ENCODE data around the gene HTN1.
"Not testable (repeated sequence)": the region's sequence is repeated elsewhere in the genome, so short reads cannot be mapped to it uniquely, and the experiment has no call there.

HTN1 gene

DNA sequence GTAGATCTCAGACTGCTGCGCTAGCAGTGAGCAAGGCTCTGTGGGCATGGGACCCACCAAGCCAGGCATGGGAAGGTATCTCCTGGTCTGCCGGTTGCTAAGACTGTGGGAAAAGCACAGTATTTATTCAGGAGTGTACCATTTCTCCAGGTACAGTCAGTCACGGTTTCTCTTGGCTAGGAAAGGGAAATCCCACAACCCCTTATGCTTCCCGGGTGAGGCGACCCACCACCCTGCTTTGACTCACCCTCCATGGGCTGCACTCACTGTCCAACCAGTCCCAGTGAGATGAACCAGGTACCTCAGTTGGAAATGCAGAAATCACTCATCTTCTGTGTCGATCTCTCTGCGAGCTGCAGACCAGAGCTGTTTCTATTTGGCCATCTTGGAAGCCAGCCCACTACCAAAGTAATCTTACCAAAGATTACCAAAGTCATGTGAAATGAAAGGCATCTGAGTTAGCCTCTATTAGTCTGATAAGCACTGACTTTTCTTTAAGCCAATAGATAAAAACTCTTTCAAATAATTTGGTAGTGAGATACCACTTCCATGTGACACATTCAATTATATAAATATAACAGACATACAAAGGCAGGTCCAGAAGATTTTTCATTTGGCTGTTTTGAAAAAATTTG is 8.5 kb upstream of the HTN1 start:
- TF ChIP-seq CTCF (IDR thresholded peaks at IDR 0.05; ENCODE audit: low read depth, low read length), result no peak
- no peak overlapping the region for H3K4me3 ChIP-seq (ENCODE audit: low read depth, low read length)

- not testable (repeated sequence) for H3K4me3 ChIP-seq (ENCODE audit: low read depth, low read length)
Measured at GRCh38 chr4:70056534-70056933, 6.3 kb downstream of the HTN1 start.

DNA sequence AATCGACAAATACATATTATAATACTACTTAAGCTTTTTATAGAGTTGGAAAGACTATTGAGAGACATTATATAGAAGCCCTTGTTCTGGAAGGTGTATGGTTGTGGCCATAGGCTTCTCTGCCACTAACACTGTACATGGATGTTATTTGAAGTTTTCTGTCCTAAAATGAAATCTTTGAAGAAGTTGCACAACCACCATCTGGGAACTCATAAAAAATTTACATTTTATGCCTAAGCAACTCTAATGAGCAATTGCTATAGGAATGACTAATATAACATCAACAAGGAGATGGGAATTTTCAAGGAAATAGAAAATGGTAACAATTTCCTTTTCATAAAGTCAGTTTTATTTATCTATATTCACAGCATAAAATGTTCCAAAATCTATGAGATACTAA is 7.4 kb downstream of the HTN1 start:
- TF ChIP-seq CTCF (IDR thresholded peaks at IDR 0.05; ENCODE audit: low read depth, low read length), result no peak
- no peak overlapping the region for H3K4me3 ChIP-seq (ENCODE audit: low read depth, low read length)

GRCh38 chr4:70059149-70059548 is 8.9 kb downstream of the HTN1 start:
- H3K4me3 ChIP-seq (ENCODE audit: low read depth, low read length), result no peak overlapping the region
- no peak for TF ChIP-seq CTCF (IDR thresholded peaks at IDR 0.05; ENCODE audit: low read depth, low read length)

DNA sequence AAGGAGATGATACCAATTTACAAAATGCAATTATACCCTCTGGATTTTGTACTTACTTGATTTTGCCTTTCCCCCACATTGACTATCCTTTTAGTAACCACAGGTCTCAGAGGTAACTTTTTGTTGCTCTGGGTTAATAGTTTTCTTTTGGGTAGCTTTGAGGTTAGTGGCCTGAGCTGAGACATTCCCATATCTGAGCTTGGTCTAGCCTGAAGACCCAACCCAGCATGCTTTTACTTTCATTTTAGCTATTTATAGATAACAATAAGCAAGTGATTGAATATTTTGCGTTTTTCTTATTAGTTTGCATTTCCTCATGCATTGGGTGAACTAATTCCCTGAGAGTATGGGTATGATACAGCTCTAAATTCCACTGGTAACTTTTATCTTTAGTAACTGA is 11.8 kb downstream of the HTN1 start:
- H3K4me3 ChIP-seq (ENCODE audit: low read depth, low read length), result no peak overlapping the region
- no peak for TF ChIP-seq CTCF (IDR thresholded peaks at IDR 0.05; ENCODE audit: low read depth, low read length)

DNA sequence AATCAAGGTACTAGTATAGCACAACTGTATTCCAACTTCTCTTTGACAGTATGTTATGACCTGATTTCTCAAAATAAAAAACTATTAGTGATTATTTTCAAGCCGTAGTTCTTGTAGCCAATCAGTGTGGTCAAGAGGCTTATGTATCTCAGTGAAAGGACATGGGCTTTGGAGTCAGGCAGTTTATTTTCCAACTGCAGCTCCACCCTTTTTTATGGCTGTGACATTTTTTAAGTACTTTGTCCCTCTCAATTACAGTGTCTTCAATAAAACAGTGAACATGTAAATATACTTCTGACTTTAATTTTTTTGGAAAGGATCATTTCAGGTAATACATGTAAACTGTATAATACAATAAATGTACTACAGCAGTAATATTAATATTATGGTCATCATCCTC is 30.0 kb downstream of the HTN1 start:
- no peak for TF ChIP-seq CTCF (IDR thresholded peaks at IDR 0.05; ENCODE audit: low read depth, low read length)
- no peak overlapping the region for H3K4me3 ChIP-seq (ENCODE audit: low read depth, low read length)

- no peak for TF ChIP-seq CTCF (IDR thresholded peaks at IDR 0.05; ENCODE audit: low read depth, low read length)
- H3K4me3 ChIP-seq (ENCODE audit: low read depth, low read length), result no peak overlapping the region
Measured at GRCh38 chr4:70099206-70099605, 49.0 kb downstream of the HTN1 start.

Data from WI38 (cell line).